ENCODE measurements around the gene FBXO7.

Gene FBXO7

GRCh38 chr22:32490279-32490678 lies 15.7 kb downstream of the FBXO7 start:
- no peak for DNase-seq

DNA sequence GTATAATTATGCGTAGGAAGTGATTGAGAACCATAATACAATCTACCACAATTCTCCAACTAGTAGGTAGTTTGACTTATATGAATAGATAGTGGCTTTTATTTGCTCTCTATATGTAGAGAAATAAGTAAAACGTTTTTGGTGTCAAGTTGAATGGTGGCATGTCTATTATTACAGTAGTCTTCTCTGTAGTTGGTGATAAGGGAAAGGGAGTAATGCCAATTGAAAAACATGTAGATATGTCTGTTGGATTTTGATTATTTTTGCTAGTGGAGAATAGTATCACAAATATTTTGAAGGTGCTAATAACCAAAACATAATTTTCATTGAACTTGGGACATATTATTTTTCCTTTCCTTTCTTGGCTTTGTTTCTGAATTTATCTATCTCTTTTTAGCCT lies 17.5 kb downstream of the FBXO7 start:
- no peak for DNase-seq

DNA sequence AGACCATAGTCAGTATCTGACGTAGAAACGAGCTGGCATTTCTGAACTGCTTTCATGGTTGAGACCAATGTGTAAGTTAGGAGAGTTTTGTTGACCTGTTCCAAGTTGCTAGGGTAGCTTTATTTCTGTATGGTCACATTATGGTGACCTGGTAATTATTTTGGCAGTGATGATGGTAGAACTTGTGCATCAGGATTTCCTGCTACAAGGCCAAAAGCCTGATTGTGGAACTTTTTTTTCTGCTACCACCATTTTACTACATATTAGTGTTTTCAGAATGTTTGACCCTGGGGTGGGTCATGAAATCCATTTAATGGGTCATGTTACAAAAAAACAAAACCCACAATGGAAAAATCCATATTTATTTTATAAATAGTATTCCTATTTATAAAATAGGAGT lies 18.9 kb downstream of the FBXO7 start:
- DNase-seq = no peak

DNA sequence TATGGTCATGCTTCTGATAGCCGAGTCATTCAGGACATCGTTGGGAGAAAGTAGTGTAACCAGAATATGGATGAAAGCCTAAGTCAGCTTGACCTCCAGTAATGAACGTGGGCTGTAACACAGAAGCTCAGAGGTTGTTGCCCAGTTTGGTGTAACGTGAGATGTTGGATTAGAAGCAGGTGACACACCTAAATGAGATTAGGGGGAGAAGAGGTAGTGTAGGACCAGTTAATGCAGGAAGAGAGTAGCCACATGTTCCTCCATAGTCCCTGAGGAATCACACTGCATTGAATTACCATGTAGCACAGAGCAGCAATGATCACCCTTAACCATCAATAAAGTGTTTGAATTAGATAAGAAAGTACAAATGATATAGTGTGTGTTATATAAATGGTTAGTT lies 20.4 kb downstream of the FBXO7 start:
- DNase-seq = no peak

GRCh38 chr22:32499666-32500065 lies 25.1 kb downstream of the FBXO7 start:
- no peak for DNase-seq

DNA sequence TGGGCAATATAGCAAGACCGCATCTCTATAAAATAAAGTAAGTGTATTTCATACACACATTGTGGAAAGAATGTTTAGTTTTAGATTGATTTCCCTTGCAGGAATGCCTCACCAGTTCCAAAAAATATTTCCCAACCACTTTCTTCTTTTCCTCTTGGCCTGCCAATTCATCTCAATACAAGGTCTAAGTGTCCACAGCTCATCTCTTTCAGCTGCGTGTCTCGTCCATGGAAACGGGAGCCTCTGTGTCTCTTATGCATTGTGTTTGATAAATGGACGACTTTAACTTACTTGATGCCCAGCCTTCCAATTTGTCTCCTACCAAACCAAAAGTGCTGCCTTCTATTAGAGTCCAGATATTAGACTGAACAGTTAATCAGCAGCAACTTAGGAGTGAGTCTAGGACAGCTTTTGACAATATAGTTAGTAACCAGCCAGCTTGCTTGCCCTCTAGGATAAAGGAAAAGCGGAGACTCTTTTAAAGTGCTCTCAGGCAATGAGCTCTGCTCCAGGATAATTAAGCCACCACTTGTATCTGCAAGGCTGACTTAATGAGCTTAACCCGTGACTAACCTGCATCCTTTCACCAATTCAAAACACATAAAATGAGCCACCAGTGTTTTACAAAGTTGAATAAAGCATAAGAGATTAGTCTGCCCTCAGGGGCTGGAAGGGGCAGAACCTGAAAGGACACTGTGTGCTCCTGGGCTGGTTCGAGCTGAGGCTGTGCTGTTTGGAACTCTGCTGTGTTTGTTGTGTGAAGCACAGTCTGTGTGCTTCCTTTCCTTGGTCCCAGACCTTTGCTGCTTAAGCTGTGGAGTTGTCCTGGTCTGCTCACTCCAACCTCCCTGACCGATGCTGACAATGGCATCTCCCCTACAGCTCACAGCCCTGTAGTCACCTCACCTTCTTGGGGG lies 27.5 kb downstream of the FBXO7 start:
- DNase-seq = no peak

DNA sequence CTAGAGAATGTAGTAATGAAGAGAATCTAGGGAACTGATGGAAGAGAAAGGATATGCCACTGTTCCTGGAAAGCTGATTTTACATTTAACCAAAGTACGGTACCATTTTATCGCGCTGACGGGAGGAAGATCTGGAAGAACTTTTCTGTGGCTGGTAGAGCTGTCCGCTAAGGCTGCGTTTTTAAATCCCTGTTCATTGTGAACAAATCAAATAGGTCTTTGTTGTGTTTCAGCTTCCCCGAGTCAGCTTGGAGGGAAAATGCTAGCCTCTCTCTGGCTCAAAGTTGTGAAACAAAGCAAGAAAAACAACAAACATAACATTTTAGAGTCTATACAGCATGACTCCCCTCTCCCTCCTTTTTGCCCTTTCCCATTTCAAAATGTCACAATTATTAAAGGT lies 34.4 kb downstream of the FBXO7 start:
- DNase-seq = no peak

GRCh38 chr22:32511274-32511673 lies 36.7 kb downstream of the FBXO7 start:
- no peak for DNase-seq

DNA sequence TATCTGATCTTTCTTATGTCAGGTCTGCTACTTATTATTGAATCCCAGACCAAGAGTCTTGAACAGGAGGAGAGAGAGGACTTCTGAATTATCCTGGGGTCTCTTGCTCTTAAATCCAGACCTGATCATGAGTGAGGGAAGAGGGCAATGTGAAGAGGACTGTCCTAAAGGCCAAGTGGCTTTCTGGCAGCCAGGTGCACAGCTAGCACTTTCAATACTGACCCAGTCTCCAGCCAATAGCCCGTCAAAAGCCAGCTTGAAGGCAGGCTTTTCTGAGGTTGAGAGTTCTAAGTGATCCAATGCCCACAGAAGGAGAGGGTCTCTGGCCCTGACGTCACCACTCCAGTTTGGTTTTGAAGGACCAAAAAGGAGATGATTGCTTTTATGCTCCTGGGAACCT lies 37.2 kb downstream of the FBXO7 start:
- DNase-seq = no peak

- DNase-seq = no peak
These were observed 37.8 kb downstream of the FBXO7 start for GRCh38 chr22:32512267-32512982.

- DNase-seq = no peak
These were observed 40.5 kb downstream of the FBXO7 start for GRCh38 chr22:32515084-32515483.

DNA sequence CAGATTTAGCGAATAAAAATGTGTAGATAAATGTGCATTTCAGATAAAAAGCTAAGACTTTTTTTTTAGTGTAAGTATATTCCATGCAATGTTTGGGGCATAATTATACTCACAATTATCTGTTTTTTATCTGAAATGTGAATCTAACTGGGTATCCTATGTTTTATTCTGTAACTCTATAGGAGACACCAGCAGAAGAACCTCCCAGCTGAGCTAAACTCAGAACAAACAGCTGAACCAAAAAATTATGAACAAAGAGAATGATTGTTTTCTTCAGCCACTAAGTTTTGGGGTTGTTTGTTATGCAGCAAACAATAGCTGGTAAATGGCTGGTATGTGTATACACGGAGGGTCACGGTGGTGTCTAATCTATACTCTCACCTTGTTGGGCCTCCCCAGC lies 42.9 kb downstream of the FBXO7 start:
- DNase-seq = no peak

DNA sequence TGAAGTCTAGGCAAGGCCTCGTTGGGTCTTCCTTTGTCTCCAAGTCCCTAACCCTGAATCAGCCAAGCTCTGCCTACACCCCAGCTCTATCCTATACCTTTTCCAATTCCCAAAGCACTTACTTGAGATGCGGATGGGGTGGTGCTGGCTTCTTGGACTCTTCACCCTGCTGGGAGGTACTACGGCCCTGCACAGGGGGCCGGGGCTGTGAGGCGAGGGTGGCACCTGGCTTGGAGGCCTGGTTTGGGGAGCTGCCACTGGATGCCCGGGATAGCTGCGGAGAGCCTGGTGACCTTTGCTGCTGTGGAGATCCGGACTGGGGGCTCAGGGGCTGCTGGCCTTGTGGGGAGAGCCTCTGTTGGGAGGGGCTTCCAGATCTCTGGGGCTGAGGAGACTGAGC lies 43.3 kb downstream of the FBXO7 start:
- no peak for DNase-seq

GRCh38 chr22:32518381-32518780 lies 43.8 kb downstream of the FBXO7 start:
- no peak for DNase-seq

- peak; percentile 5 for DNase-seq
These were observed 44.2 kb downstream of the FBXO7 start for GRCh38 chr22:32518848-32519247.

DNA sequence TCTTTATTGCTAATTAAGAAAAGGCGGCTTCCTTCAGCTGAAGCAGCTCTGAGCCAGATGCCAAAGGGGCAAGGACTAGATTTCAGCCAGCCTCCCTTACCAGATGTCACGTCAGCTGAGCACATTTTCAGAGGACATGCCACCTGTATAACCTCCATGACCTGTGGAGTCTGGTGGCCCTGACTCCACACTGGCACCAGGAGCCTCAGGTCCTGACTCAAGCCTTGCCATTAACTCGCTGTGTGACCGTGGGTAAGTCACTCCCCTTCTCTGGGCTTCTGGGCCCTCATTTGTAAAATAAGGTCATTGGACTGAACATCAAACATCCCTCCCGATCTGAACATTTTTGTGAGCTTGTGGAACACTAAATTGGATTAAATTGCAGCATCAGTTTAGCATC lies 46.0 kb downstream of the FBXO7 start:
- DNase-seq = no peak

GRCh38 chr22:32522237-32522636 lies 47.6 kb downstream of the FBXO7 start:
- no peak for DNase-seq

GRCh38 chr22:32527756-32528155 lies 53.1 kb downstream of the FBXO7 start:
- DNase-seq = no peak

DNA sequence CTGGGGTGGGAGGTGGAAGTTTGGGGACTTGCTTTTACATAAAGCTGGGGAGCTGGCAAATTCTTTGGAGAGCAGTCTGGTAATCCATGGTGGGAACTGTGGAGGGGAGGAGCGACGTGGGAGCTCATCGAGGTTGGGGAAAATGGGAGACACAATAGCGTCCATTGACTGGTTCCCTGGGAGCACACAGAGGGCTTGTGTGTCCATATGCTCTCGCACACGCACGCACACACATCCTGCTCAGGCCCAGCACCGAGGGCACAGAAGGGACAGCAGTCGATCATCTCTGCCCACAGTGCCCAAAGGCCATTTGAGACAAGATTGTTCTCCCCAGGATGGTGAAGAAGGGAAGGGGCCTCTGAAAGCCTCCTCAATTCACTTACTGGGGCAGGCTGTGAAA lies 53.7 kb downstream of the FBXO7 start:
- no peak for DNase-seq

GRCh38 chr22:32528984-32529982 lies 54.7 kb downstream of the FBXO7 start:
- DNase-seq = peak; percentile 58

GRCh38 chr22:32531228-32531627 lies 56.6 kb downstream of the FBXO7 start:
- no peak for DNase-seq

- no peak for DNase-seq
These were observed 57.6 kb downstream of the FBXO7 start for GRCh38 chr22:32531931-32532819.

Data from CD4-positive, alpha-beta T cell treated with Interleukin-10 for 1 hour (primary cell).